CD1c-positive myeloid dendritic cell (primary cell): ENCODE data around the gene MAP2K5.

Source experiments
- DNase-seq: peaks from one replicate; pipeline ENCODE4 v3.0.0-alpha.2; 2016; ENCODE audit errors: extremely low spot score

Gene MAP2K5

DNA sequence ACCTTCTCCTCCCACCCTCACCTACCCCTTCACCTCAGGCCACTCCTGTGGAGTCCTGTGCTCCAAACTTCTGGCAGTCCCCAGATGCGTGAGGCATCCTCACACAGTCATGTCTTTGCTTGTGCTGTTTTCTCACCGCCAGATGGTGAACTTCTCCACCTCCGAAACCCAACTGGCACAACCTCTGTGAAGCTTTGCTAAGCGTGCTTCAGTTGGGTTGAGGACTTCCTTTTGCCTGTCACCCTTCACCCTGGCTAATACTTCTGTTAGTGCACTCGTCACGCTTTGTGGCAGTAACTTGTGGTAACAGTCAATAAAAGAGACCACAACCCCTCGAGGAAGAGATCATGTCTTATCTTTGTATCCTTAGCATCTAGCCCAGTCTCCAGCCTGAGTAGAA, 240.8 kb downstream of the MAP2K5 start:
- peak; percentile 37 for DNase-seq

DNA sequence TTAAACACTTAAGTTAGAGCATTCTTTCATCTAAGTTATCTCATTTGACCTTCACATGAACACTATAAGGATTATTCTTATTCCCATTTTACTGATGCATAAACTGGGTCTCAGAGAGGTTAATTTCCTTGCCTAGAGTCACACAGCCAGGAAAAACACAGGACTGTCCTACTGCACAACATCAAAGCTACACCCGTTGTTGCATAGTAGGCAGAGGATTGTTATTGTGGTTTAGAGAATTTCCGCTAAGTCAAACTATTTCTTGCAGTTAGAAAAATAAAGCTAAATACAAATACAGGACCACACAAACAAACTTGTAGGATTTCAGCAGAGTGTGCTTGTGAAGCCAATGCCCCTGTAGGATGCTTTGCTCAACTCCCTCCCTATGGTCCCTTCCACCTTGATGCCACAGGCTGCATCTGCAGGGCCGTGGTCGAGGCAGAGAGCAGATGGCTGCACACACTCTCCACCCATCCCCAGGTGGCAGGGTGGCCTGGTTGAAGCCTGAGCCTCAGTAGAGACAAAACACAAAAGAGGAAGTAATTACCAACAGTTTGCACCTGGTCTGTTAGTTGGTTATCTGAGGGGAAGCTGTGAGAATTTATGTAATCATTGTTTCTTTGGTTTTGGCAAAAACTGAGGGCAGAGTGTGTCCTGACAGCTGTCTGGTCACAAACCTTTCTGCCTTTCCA, 241.7 kb downstream of the MAP2K5 start:
- DNase-seq, result no peak

DNA sequence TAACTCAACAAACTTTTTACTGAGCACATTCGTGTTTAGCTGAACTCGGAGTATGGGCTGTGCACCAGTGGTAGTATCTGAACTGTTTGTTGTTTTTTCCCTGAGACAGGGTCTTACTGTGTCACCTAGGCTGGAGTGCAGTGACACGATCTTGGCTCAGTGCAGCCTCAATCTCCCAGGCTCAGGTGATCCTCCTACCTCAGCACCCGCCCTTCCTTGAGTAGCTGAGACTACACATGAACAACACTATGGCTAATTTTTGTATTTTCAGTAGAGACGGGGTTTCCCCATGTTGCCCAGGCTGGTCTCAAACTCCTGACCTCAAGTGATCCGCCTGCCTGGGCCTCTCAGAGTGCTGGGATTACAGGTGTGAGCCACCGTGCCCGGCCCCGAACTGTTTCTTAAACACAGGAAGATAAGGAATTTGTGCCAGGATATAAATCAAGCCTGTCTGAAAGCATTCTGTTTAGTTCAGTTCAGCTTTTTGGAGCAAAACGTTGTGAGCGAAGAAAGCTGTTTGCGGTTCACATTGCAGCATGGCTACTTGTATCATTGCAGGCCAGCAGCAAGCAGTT, 242.4 kb downstream of the MAP2K5 start:
- DNase-seq, result no peak

DNA sequence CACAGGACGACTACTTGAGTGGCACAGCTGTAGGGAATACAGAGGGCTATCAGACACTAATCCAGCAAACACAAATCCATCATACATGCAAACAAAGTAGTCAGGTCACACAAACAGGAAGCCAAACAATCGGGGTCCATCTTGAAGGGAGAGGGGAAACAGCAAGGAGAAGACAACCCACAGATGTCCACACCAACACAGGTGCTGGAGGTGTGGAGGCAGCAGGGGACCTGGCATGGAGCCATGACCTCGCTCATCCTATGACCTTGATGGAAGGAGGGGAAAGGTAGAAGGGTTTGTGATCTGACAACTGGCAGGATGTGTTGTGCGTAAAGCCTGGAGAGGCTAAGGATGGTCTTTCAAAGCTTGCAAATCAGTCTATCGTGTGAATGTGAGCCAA, 242.9 kb downstream of the MAP2K5 start:
- no peak for DNase-seq

DNA sequence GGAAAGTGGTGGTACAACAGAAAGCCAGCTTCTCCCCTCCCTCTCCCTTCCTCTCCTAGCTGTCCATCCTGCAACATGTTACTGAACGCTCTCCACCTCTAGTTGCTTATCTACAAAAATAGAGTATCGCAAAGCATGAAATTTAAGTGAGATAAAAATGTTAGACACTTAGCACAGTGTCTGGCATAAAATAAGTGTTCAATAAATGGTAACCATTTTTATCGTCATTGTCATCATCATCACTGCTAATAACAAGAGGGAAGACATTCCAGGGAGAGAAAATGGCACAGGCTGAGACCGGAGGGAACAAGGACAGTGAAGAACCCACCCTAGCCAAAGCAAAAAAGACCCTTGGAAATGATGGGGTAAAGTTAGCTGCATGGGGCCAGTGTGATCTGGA, 244.1 kb downstream of the MAP2K5 start:
- DNase-seq, result no peak

DNA sequence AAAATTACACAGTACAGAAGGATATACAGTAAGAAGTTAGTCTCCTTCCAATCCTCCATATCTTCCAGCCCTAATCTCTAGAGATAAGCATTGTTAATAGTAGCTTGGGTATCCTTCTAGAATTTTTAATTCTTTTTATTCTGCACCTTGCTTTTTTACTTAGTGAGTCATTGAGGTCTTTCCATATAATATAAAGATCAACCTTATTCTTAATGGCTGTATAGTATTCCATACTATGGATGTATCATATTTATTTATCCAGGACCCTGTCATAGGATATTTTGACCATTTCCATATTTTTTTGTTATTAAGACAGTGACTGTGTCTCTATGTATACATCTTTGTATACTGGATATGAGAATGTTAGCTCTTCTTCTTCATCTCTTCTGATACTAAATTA, 246.5 kb downstream of the MAP2K5 start:
- DNase-seq, result no peak

DNA sequence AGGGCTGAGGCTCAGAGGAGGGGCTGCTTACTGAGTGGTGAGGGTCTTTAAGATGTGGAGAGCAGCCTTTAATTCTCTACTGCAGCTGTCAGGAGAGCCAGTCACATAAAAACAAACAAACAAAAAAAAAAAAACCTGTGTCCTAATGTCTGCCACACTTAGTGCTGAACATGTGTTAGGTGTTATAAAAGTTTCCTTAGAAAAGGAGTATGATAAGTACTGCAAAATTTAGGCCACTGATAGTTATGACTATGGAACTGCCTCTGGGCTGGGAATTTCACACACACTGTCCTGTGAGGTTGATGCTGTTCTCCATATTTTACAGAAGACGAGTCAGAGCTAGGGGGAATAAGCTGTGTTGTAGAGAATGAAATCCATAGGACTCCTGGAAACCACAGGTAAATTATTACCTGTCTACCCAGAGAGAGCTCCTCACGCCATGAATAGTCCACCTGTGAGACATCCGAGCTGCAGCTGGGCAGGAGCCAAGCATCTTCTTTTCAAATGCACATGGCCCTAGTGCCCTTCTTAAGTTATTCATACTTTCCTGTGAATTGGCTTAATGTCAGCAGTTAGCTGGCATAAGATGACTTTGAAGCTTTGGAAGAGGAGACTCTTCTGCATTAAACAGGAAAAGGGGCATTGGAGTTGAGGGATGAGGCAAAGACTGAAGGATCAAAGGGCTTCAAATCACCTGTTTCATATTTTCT, 248.3 kb downstream of the MAP2K5 start:
- DNase-seq, result no peak

DNA sequence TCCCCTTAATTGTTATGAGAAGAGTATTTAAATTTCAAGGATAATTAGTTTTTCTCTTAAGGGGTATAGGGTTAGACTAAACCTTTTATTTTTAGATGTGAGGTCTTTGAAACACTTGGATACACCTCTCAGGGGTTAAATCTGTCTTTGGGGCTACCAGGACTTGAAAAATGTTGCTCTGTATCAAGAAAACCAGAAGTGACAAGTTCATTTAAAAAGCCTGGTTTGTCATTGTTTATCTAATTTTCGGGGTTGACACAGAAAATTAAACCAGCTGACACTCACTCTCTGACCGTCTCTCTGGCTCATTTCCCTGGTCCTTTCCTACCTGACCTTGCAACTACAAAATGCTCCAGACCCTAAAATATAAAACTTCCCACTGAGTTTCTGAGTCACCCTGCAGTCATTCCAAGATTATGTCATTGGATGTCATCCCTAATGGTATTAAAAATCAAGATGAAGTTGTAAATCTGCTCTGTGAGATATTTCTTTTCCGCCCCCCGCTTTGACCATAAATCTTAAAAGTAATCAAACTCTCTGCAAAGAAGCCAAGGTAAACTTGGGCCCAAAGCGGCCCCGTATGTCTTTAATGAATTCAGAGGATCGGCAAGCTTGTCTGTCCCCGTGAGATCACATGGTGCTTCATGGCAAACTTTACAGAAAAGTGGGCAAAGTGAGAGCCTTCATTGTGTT, 249.9 kb downstream of the MAP2K5 start:
- DNase-seq, result no peak

DNA sequence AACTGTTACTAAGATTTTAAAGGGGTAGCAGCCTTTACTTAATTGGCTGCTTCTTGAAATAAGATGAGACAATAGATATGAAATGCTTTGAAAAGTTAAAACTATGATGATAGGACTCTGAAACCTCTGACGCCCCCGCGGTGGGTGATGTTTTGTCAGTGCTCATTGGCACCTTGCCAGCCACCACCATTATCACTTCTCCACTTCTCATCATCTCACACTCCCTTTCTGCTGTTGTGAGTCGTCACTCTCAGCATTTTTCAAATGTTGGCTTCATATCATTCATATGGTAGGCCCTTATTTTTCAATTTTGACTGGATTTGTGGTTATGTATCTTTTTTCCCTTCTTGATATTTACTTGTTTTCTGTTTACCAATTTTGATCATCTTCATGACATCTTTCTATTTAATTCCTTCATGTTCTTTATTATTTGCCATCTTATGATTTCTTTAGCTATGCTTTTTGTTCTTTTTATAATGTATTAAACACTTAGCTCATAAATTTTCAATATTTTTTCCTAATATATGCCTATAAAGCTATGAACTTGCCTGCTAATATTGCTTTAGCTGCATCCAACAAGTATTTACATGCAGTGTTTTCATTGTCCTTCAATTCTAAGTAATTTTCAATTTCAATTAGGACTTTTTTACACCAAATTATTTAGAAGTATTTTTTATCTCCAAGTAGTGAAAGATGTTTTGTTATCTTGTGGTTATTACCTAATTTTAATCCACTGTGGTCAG, 252.5 kb downstream of the MAP2K5 start:
- DNase-seq, result no peak

DNA sequence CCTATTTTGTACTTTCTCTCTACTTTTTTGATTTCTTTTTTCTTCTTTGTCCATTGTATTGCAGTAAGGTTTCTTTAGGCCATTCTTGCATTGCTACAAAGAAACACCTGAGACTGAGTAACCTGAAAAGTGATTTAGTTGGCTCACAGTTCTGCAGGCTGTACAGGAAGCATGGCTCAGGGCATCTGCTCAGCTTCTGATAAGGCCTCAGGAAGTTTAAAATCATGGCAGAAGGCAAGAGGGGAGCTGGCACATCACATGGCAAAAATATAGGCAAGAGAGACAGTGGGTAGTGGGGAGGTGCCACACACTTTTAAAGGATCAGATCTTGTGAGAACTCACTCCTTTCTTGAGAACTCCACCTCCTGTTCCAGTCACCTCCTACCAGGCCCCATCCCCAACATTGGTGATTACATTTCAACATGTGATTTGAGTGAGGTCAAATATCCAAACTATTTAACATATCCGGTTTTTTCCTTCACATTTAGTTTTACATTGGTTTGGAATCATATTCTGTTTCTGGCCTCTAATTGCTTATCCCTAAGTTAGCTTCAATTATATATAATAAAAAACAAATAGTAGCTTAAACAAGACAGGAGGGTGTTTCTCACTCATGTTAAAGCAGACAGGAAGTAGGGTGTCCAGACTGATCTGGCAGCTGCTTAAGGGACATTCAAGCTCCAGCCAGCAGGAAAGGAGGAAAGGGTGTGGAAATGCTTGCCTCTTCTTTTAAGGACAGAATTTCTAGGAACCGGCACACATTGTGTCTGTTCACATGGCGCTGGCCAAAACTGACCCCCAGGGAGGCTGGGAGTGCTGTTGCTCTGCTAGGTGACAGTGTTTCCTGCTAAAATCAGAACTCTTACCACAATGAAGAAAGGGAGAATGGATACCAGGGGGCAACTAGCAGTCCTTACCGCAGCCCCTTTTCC, 254.0 kb downstream of the MAP2K5 start:
- no peak for DNase-seq

DNA sequence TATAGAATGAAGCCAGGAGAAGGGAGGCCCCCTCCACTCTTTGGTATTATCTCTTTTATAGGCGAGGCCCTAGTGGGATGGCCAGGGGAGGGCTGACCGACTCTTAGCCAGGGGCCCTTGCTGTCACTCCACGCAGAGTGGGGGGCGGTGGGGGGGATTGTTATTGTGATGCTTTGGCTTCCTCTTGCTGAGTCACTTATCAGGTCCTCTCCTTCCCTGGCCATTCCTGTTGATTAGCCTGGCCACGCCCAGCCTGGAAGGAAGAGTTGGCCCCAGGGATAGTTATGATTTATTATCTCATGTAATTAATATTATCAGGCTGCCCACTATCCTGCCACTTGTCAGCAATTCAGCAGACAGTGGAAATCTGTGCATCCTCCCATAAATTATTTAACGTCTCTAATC, 257.3 kb downstream of the MAP2K5 start:
- DNase-seq, result no peak

DNA sequence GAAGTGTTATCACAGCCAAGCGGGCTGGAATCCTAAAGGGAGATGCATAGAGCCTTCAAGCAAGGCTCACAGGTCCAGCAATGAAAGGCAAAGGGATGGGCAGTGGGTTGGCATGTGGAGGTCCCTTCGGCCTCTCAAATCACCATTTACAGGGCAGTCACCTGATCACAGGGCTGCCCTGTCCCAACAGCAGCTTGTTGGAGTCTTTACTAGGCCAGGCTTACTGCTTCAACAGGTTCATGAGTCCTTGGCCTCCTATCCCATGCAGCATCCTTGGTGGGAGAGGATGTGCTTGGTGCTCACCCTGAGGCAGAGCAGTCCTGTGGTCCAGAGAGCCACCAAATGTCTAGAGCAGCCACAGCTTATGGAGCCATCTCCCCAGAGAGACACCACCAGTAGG, 258.6 kb downstream of the MAP2K5 start:
- no peak for DNase-seq

DNA sequence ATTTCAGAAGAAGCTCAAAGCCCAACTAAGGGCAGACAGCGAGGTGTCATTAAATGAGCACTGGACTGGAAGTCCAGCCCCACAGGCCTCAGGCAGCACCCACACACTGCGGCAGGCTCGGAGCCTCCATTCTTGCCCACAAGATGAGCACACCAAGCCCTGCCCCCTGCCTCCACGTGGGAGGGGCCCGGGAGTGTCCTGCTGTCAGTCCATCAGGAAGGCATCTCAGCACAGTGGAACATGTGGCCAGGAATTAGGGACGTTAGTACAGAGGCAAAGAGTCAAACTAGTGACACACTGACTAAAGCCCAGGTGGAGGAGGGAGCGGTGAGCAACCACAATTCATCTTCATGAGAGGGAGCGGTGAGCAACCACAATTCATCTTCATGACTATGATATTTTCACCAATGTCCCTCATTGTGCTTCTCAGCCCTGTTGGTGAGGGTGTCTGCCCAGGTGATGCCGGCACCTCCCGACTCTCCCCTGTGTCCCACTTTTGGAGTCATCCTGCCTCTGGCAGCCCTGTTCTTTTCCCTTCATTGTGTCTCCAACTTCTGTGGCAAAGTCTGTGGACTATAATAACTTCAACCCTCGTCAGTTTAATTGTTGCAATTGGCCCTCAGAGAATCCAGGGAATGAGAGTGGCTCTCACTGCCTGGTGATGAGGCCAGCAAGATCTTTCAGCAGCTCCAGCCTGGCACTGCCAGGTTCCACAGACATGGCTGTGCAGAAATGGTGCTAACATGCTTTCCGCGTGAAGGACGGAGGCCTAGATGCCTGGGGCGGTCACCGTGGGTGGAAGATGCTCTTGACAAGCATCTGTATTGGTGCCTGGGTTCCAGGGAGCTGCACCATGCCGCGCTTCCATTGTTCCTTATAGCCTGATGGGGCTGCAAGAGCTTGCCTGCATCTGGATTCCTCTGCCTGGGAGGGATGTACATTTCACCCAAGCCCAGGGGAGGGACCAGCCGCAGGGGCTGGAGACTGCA, 259.7 kb downstream of the MAP2K5 start:
- DNase-seq, result no peak

DNA sequence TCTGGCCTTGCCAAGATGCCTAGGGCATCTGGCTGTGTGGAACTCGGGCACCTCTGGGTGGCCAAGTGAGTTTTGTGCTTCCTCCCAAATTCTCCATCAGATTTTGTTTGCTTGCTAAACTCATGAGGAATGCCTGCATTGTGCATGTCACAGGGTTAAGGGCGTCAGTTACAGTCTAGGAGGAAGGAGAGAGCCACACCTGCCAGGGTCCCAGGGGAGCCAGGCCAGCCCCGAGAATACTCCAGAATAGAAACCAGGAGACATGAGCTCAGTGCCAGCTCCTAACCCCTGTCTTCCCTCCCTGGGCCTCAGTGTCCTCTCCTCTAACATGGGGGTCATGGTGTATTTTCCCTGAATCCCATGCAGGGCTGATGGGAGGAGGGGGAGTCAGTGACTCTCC, 260.8 kb downstream of the MAP2K5 start:
- no peak for DNase-seq

DNA sequence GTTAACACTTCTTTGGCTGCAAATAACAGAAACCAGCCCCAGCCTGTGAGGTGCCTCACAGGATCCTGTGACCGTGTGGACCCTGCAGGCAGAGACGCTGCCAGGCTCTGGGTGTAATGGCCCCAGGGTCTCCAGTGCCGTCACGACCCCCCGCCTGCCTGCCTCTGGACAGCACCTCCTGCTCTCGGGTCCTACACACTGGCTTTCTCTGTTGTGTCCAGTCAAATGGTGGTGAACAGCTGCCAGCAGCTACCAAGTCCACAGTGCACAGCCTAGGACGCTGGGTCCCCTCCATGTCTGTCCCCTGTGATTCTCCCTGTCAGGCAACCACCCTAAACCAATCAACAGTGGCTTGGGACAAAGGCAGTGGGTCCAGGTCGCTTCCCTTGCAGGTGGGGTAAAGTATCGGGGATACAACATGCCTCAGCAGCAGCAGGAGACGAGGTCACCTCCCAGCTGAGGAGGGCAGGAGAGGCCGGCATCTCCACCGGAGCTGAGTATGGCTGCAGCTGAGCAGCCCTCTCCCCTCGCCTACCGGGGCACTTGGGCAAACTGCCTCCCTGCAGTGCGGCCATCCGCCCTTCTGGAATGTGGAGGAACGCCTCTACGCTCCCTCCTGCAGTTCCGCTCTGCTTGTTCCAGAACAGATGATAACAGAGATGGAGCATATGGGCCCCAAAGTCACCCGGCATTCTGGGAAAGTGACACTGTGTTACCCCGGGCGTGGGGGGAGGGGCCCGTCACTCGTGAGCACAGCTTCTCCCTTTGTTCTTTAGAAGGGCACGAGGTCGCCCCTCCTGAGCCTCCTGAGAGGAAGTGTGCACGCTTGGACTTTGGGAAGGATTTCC, 261.7 kb downstream of the MAP2K5 start:
- no peak for DNase-seq

DNA sequence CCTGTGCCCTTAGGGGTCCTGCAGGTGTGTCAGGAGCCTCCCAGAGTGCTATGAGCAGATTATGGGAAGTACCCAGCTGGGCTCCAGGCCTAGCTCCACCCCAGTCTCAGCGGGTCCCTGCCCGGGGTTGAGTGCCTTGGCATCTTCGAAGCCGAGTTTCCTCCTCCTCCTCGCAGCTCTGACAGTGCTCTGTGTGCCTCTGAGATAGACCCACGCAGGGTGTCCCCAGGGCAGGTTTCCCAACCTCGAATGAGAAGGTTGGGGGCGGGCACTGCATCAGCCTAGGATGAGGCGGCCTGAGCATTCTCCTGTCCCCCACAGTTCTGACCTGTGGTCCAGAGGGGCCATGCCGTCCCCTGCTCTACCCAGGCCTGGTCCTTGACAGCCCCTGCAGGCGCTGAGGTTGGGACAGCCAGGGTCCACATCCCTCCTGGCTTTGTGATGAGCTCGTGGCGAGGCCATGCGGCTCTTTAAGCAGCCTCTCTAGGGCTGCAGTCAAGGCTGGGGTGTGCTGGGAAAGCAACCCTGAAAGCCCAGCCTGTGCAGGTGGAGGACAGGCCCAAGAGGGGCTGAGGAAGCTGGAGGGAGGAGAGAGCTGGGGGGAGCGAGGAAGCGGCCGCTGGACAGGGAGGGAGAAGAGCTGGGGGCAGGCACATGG, 262.6 kb downstream of the MAP2K5 start:
- DNase-seq, result no peak

DNA sequence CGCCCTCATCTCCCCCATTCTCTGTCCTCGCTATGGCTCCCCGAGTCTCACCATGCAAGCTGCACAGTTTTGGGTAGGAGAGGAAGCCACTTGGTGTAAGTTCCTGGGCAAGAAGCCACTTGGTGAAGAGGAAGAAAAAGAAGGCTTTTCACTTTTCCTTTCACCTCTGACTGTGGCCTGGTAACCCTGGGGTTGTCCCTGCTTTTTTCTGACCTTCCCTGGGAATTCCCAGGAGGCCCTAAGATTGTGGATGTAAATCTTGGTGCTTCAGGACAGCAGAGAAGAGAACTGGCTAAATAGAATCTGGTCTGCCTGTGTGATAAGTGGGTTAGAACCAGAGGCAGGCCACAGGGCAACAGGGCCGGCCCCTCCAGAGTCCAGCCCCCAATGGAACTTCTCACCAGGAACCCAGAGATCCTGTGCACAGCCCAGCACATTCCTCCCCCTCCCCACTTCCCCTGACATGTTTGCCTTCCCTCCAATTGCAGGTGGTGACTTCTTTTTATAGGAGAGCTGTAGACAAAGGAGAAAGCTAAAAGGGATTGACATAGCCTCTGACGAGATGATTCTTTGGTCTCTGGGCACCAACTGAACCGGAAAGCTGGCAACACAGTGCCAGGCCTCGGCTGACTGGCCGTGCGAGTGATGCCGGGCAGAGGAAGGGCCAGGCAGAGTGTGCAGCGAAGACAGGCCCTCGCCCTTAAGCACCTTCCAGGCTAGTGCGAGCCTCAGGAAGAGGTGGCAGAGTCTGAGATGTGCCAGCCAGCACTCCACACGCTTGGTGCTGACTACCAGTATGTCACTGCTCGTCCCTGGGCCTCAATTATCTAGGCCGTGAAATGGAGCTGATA, 263.4 kb downstream of the MAP2K5 start:
- no peak for DNase-seq
